Stimulated activated CD4-positive, alpha-beta T cell treated with anti-CD3 and anti-CD28 coated beads, Interleukin-2, amount 100 ng/mL, for 4 hours (primary cell): Measurements from ENCODE around the gene JKAMP.

Experiments used
- DNase-seq: peaks from one replicate; pipeline ENCODE4 v3.0.0-alpha.2; 2020; ENCODE audit warnings: low read depth

The JKAMP gene

GRCh38 chr14:59540852-59541251, 56.5 kb downstream of the JKAMP start:
- no peak for DNase-seq

- no peak for DNase-seq
Observed at GRCh38 chr14:59541731-59542130, 57.4 kb downstream of the JKAMP start.

- no peak for DNase-seq
Observed at GRCh38 chr14:59543873-59544272, 59.6 kb downstream of the JKAMP start.

GRCh38 chr14:59547310-59547709, 63.0 kb downstream of the JKAMP start:
- DNase-seq = no peak
